Common myeloid progenitor, CD34-positive (primary cell): ENCODE results near the gene GZF1.
"Not testable (repeated sequence)": the region's sequence is repeated elsewhere in the genome, so short reads cannot be mapped to it uniquely, and the experiment has no call there.

Source experiments
- CTCF ChIA-PET: fragments of 350-600 bp; sonication (Branson Sonifier 250); formaldehyde crosslinking; loops from one replicate; lab custom pipeline; 2021; ENCODE audit warnings: antibody characterized with exemption; lab: Charles Lee
- POLR2A ChIA-PET: fragments of 350-600 bp; sonication (Branson Sonifier 250); formaldehyde crosslinking; loops from one replicate; lab custom pipeline; 2021; ENCODE audit warnings: antibody characterized with exemption; lab: Charles Lee
- DNase-seq, 3 donors: peaks; one replicate each; pipeline versions ENCODE4 v3.0.0 to v3.0.0-alpha.2; 2013
- H3K27ac ChIP-seq, 2 experiments: 1 replicate in 1 of 2; 2 replicates in 1 of 2; pipeline ENCODE4 v1.7.0; 2013; ENCODE audit warnings: inconsistent platforms in 2 of 2, low read length in 2 of 2, mild to moderate bottlenecking in 2 of 2, low read depth in 1 of 2, moderate library complexity in 1 of 2; ENCODE audit not compliant: severe bottlenecking in 2 of 2, insufficient read depth in 1 of 2, poor library complexity in 1 of 2
- H3K27me3 ChIP-seq, 5 experiments: replicated peaks in 2 of 5; 1 replicate in 3 of 5; 2 replicates in 2 of 5; pipeline versions ENCODE4 v1.6.1 to v1.7.0; 2013; ENCODE audit warnings: low read length in 4 of 5, mild to moderate bottlenecking in 2 of 5, moderate library complexity in 2 of 5, inconsistent platforms in 1 of 5; ENCODE audit not compliant: insufficient read depth in 5 of 5, control insufficient read depth in 4 of 5
- H3K36me3 ChIP-seq, 4 experiments: 1 replicate in 2 of 4; 2 replicates in 2 of 4; pipeline versions ENCODE4 v1.6.1 to v1.7.0; 2013; ENCODE audit warnings: low read length in 3 of 4, control low read depth in 1 of 4, mild to moderate bottlenecking in 1 of 4; ENCODE audit not compliant: control insufficient read depth in 4 of 4, insufficient read depth in 4 of 4
- H3K4me1 ChIP-seq, 4 experiments: 1 replicate in 3 of 4; 2 replicates in 1 of 4; pipeline versions ENCODE4 v1.6.1 to v1.7.1; 2013; ENCODE audit warnings: low read length in 3 of 4, mild to moderate bottlenecking in 3 of 4, control low read depth in 1 of 4, inconsistent platforms in 1 of 4, moderate library complexity in 1 of 4; ENCODE audit not compliant: control insufficient read depth in 4 of 4, insufficient read depth in 4 of 4; ENCODE audit errors: control extremely low read depth in 1 of 4
- H3K4me3 ChIP-seq, 7 experiments: 1 replicate in 4 of 7; 2 replicates in 3 of 7; pipeline versions ENCODE4 v1.5.1 to v1.7.0; 2013; ENCODE audit warnings: mild to moderate bottlenecking in 7 of 7, low read length in 6 of 7, moderate library complexity in 6 of 7, inconsistent platforms in 2 of 7, low read depth in 2 of 7, control low read depth in 1 of 7; ENCODE audit not compliant: insufficient read depth in 4 of 7, control insufficient read depth in 1 of 7; ENCODE audit errors: extremely low read depth in 1 of 7
- H3K9me3 ChIP-seq, 5 experiments: 1 replicate in 4 of 5; 2 replicates in 1 of 5; pipeline versions ENCODE4 v1.6.1 to v1.7.1; 2013; ENCODE audit warnings: low read length in 4 of 5, mild to moderate bottlenecking in 2 of 5, inconsistent platforms in 1 of 5, low read depth in 1 of 5, moderate library complexity in 1 of 5; ENCODE audit not compliant: control insufficient read depth in 4 of 5, insufficient read depth in 2 of 5; ENCODE audit errors: control extremely low read depth in 1 of 5
- WGBS: methylation state at CpG from one replicate; pipeline ENCODE4 v1.1.5; 2013; ENCODE audit not compliant: insufficient coverage; 5-methylcytosine and 5-hydroxymethylcytosine counted together

GZF1 gene

GRCh38 chr20:23343590-23343989 is 18.4 kb upstream of the GZF1 start:
- POLR2A ChIA-PET: no interaction called here

GRCh38 chr20:23344336-23344735 is 17.6 kb upstream of the GZF1 start:
- H3K27me3 ChIP-seq: no peaks in the 10 kb centered on the region
- H3K27ac ChIP-seq: no peak overlapping the region
- POLR2A ChIA-PET: no interaction called here
- peak in 1 of 3 donors; percentile 31 for DNase-seq
- H3K36me3 ChIP-seq: no peaks in the 10 kb centered on the region
- WGBS: 52% methylated on average over 4 of the region's 5 CpGs
- no peaks in the 10 kb centered on the region for H3K9me3 ChIP-seq
- H3K4me1 ChIP-seq: peaks cover 6 to 17% (median 7%) of the 10 kb centered on the region in 4 experiments
- H3K4me3 ChIP-seq: no peak overlapping the region
- CTCF ChIA-PET: interaction anchor here (0.7 to 1.8 kb wide), 6 partner anchors 14 to 1005 kb away, joined by 3 to 5 read pairs (median 4); no protein-coding TSS in a partner anchor

More at GRCh38 chr20:23343590-23343989, 18.4 kb upstream of the GZF1 start:
- H3K9me3 ChIP-seq: no peaks in the 10 kb centered on the region
- H3K36me3 ChIP-seq: no peaks in the 10 kb centered on the region
- no peak for DNase-seq
- peaks cover 0 to 10% (median under 1%) of the 10 kb centered on the region in 4 experiments for H3K4me1 ChIP-seq
- H3K4me3 ChIP-seq: no peak overlapping the region
- CTCF ChIA-PET: interaction anchor here (1.0 to 1.2 kb wide), 2 partner anchors 27 to 293 kb away, joined by 3 to 5 read pairs; no protein-coding TSS in a partner anchor
- WGBS: no CpG with 5 or more reads among the region's 1 CpG
- H3K27me3 ChIP-seq: no peaks in the 10 kb centered on the region
- no peak overlapping the region for H3K27ac ChIP-seq

- DNase-seq: peak in 1 of 3 donors; percentile 14
- CTCF ChIA-PET: interaction anchor here (0.9 to 1.5 kb wide), 4 partner anchors 91 to 655 kb away, joined by 3 read pairs; no protein-coding TSS in a partner anchor
Measured at GRCh38 chr20:23346002-23346401, 16.0 kb upstream of the GZF1 start.

GRCh38 chr20:23347791-23348190 is 14.2 kb upstream of the GZF1 start:
- Histone ChIP-seq H3K9me3 (no peaks in the 10 kb centered on the region), H3K4me1 (peaks cover 18 to 33% (median 28%) of the 10 kb centered on the region in 4 experiments), H3K27ac (no peak overlapping the region), H3K27me3 (no peaks in the 10 kb centered on the region), H3K4me3 (no peak overlapping the region), H3K36me3 (peaks cover 0 to 1% (median under 1%) of the 10 kb centered on the region in 4 experiments)
- CTCF ChIA-PET: interaction anchor here (1.3 to 3.4 kb wide), 4 partner anchors 10 to 102 kb away, joined by 3 to 36 read pairs (median 3); partner anchors contain the start of gene GZF1
- no peak for DNase-seq
- POLR2A ChIA-PET: no interaction called here
- whole genome bisulfite sequencing: 98% methylated on average over 6 of the region's 6 CpGs

More at GRCh38 chr20:23346002-23346401, 16.0 kb upstream of the GZF1 start:
- Histone ChIP-seq H3K27me3 (no peaks in the 10 kb centered on the region), H3K36me3 (no peaks in the 10 kb centered on the region), H3K27ac (no peak overlapping the region), H3K9me3 (no peaks in the 10 kb centered on the region), H3K4me3 (no peak overlapping the region), H3K4me1 (peaks cover 10 to 20% (median 14%) of the 10 kb centered on the region in 4 experiments)
- WGBS: 98% methylated on average over 4 of the region's 4 CpGs
- POLR2A ChIA-PET: interaction anchor here (0.7 kb wide), 1 partner anchor 155 kb away, joined by 4 read pairs; no protein-coding TSS in a partner anchor

GRCh38 chr20:23348510-23348909 is 13.5 kb upstream of the GZF1 start:
- not testable (repeated sequence) for H3K9me3 ChIP-seq, DNase-seq, H3K27me3 ChIP-seq, H3K36me3 ChIP-seq, H3K4me3 ChIP-seq, H3K27ac ChIP-seq
- 96% methylated on average over 6 of the region's 6 CpGs for WGBS
- ChIA-PET POLR2A (interaction anchor here (0.7 kb wide), 1 partner anchor 642 kb away, joined by 3 read pairs; no protein-coding TSS in a partner anchor), CTCF (interaction anchor here (1.4 to 3.4 kb wide), 3 partner anchors 11 to 259 kb away, joined by 3 to 36 read pairs (median 6); partner anchors contain the start of gene GZF1)
- H3K4me1 ChIP-seq: peaks cover 18 to 33% (median 28%) of the 10 kb centered on the region in 4 experiments

- H3K4me1 ChIP-seq: peaks cover 18 to 29% (median 27%) of the 10 kb centered on the region in 4 experiments
- peak overlapping the region; percentile 60 to 97 (median 84) for H3K4me3 ChIP-seq
- no peaks in the 10 kb centered on the region for H3K9me3 ChIP-seq
- H3K27me3 ChIP-seq: no peaks in the 10 kb centered on the region
- POLR2A ChIA-PET: interaction anchor here (0.7 to 2.3 kb wide), 8 partner anchors 9 to 643 kb away, joined by 3 to 17 read pairs (median 6); partner anchors contain the start of genes GZF1 and NAPB
- peak overlapping the region; percentile 85 to 90 for H3K27ac ChIP-seq
- DNase-seq: no peak
- 6% methylated on average over 14 of the region's 23 CpGs for WGBS
- CTCF ChIA-PET: interaction anchor here (0.6 to 3.4 kb wide), 20 partner anchors 9 to 668 kb away, joined by 3 to 36 read pairs (median 4); partner anchors contain the start of genes GZF1 and NAPB
- peaks cover 0 to 17% (median 10%) of the 10 kb centered on the region in 4 experiments for H3K36me3 ChIP-seq
Measured at GRCh38 chr20:23349338-23350195, 12.4 kb upstream of the GZF1 start.
